Kidney (tissue), 14 donors: ENCODE results near the gene ACKR3. TPM values are rescaled to one million over a fixed set of nuclear protein-coding genes. Genes with fewer than 3 reads are reported as not detected.

ENCODE experiments used
- DNase-seq, 5 donors: peaks; one replicate each; pipeline ENCODE4 v3.0.0-alpha.2; 2013 to 2020
- FAIRE-seq: peaks from 2 replicates; lab custom pipeline; 2012; peaks lifted over from hg19 to GRCh38; lab: Jason Lieb, UNC
- H3K27ac ChIP-seq, 2 donors: one replicate each; pipeline ENCODE4 v1.7.0; 2013; ENCODE audit warnings: low read depth in 2 of 2, low read length in 2 of 2, inconsistent platforms in 1 of 2
- H3K27me3 ChIP-seq: one replicate; pipeline ENCODE4 v1.7.1; 2013; ENCODE audit warnings: low read length, inconsistent platforms; ENCODE audit not compliant: control insufficient read depth, insufficient read depth
- H3K36me3 ChIP-seq, 3 donors: one replicate each; pipeline versions ENCODE4 v1.7.0 to v1.7.1; 2013; ENCODE audit warnings: low read length in 3 of 3, control low read depth in 1 of 3, inconsistent platforms in 1 of 3; ENCODE audit not compliant: insufficient read depth in 3 of 3, control insufficient read depth in 2 of 3
- H3K4me1 ChIP-seq, 3 donors: one replicate each; pipeline versions ENCODE4 v1.7.0 to v1.7.1; 2013; ENCODE audit warnings: low read length in 3 of 3, inconsistent platforms in 1 of 3, low read depth in 1 of 3; ENCODE audit not compliant: control insufficient read depth in 2 of 3, insufficient read depth in 2 of 3
- H3K4me3 ChIP-seq, 3 donors: one replicate each; pipeline versions ENCODE4 v1.7.0 to v1.8.1; 2013; ENCODE audit warnings: low read length in 3 of 3, control low read depth in 1 of 3, inconsistent platforms in 1 of 3
- H3K9ac ChIP-seq, 3 donors: one replicate each; pipeline versions ENCODE4 v1.7.0 to v1.7.1; 2013; ENCODE audit warnings: low read length in 3 of 3, control low read depth in 1 of 3, inconsistent platforms in 1 of 3
- H3K9me3 ChIP-seq, 3 donors: one replicate each; pipeline versions ENCODE4 v1.7.0 to v1.7.1; 2013; ENCODE audit warnings: low read length in 3 of 3, control low read depth in 1 of 3, inconsistent platforms in 1 of 3; ENCODE audit not compliant: control insufficient read depth in 2 of 3, insufficient read depth in 1 of 3
- intact Hi-C: fragments of 100-400 bp; cut with DNase I; formaldehyde crosslinking; loops from one replicate; pipeline ENCODE4 v1.11.1; 2022
- polyA plus RNA-seq: library from polyadenylated mRNA; stranded (reverse); fragments of 350-450 nt; fragmentation: Illumina TruSeq; extraction: RNeasy Lipid Tissue Mini Kit (QIAGEN cat#74804); gene quantifications from one replicate; pipeline ENCODE4 v1.2.3, GENCODE V29; 2014; ENCODE audit warnings: low read depth, low replicate concordance; ENCODE audit not compliant: insufficient read depth
- total RNA-seq: library from RNA; stranded (reverse); fragmentation: NEBNext Ultra II Directional; extraction: Animal tissue kit (Norgen Biotek cat#: 25700); gene quantifications from one replicate; pipeline ENCODE4 v1.2.1, GENCODE V29; 2021
- TF ChIP-seq, protein P1 (sequence below): IDR thresholded peaks from 3 replicates; pipeline ENCODE4 v1.5.1; 2012; ENCODE audit warnings: mild to moderate bottlenecking, moderate library complexity, borderline replicate concordance; ENCODE audit not compliant: insufficient read depth; ENCODE audit errors: extremely low read depth
- donor health status: control.
- donor health status: control.
- donor health status: control.
- donor health status: control.
- donor health status: control.
- donor health status: DM: yes; HTN: yes; CAD: no.
- donor health status: Normal renal cell carcinoma (clear cell type).

Gene ACKR3
- total and polyA plus RNA-seq, 2 donors from 2014 or later: 6.9 to 8.7 TPM

DNA sequence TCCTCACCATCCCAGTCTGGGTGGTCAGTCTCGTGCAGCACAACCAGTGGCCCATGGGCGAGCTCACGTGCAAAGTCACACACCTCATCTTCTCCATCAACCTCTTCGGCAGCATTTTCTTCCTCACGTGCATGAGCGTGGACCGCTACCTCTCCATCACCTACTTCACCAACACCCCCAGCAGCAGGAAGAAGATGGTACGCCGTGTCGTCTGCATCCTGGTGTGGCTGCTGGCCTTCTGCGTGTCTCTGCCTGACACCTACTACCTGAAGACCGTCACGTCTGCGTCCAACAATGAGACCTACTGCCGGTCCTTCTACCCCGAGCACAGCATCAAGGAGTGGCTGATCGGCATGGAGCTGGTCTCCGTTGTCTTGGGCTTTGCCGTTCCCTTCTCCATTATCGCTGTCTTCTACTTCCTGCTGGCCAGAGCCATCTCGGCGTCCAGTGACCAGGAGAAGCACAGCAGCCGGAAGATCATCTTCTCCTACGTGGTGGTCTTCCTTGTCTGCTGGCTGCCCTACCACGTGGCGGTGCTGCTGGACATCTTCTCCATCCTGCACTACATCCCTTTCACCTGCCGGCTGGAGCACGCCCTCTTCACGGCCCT is 11.2 kb downstream of the ACKR3 start:
- peaks cover 4 to 10% (median 7%) of the 10 kb centered on the region in 3 donors for H3K36me3 ChIP-seq
- TF ChIP-seq, protein P1, sequence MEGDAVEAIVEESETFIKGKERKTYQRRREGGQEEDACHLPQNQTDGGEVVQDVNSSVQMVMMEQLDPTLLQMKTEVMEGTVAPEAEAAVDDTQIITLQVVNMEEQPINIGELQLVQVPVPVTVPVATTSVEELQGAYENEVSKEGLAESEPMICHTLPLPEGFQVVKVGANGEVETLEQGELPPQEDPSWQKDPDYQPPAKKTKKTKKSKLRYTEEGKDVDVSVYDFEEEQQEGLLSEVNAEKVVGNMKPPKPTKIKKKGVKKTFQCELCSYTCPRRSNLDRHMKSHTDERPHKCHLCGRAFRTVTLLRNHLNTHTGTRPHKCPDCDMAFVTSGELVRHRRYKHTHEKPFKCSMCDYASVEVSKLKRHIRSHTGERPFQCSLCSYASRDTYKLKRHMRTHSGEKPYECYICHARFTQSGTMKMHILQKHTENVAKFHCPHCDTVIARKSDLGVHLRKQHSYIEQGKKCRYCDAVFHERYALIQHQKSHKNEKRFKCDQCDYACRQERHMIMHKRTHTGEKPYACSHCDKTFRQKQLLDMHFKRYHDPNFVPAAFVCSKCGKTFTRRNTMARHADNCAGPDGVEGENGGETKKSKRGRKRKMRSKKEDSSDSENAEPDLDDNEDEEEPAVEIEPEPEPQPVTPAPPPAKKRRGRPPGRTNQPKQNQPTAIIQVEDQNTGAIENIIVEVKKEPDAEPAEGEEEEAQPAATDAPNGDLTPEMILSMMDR: no peak
- peaks cover 0 to 22% (median 9%) of the 10 kb centered on the region in 3 donors for H3K4me1 ChIP-seq
- H3K9me3 ChIP-seq: no peaks in the 10 kb centered on the region
- H3K27ac ChIP-seq: no peak overlapping the region
- intact Hi-C loops: no loop called here
- no peaks in the 10 kb centered on the region for H3K27me3 ChIP-seq
- DNase-seq (no peak), FAIRE-seq (no peak)
- no peak overlapping the region for H3K4me3 ChIP-seq
- H3K9ac ChIP-seq: no peak overlapping the region

DNA sequence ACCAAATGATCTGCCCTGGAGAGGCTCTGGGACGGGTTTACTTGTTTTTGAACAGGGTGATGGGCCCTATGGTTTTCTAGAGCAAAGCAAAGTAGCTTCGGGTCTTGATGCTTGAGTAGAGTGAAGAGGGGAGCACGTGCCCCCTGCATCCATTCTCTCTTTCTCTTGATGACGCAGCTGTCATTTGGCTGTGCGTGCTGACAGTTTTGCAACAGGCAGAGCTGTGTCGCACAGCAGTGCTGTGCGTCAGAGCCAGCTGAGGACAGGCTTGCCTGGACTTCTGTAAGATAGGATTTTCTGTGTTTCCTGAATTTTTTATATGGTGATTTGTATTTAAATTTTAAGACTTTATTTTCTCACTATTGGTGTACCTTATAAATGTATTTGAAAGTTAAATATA is 11.9 kb downstream of the ACKR3 start:
- Histone ChIP-seq H3K36me3 (peaks cover 4 to 10% (median 7%) of the 10 kb centered on the region in 3 donors), H3K9me3 (no peaks in the 10 kb centered on the region), H3K9ac (no peak overlapping the region), H3K27ac (no peak overlapping the region), H3K4me3 (no peak overlapping the region), H3K4me1 (peaks cover 0 to 15% (median 9%) of the 10 kb centered on the region in 3 donors), H3K27me3 (no peaks in the 10 kb centered on the region)
- intact Hi-C loops: no loop called here
- TF ChIP-seq, protein P1: no peak
- DNase-seq (no peak), FAIRE-seq (no peak)

DNA sequence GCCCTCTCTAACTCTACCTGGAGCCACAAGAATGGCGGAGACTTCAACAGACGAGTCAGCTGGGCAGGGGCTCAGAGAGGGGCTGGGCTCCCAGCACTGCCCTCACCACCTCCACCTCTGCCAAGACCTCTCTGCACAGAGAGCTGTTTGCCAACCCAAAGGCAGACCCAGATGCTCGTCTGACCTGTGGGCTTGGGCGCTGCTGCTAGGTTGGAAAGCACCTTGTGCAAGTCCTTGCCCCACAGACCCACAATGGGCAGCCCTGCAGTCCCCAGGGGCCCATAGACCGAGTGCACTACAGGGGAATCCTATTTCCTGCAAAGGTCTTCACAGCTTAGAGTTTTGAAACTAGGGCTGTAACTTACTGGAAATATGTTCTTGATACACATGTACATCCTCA is 13.3 kb downstream of the ACKR3 start:
- DNase-seq: no peak
- peaks cover 0 to 9% (median 2%) of the 10 kb centered on the region in 3 donors for H3K4me1 ChIP-seq
- H3K27me3 ChIP-seq: no peaks in the 10 kb centered on the region
- FAIRE-seq: no peak
- peaks cover 4 to 10% (median 7%) of the 10 kb centered on the region in 3 donors for H3K36me3 ChIP-seq
- intact Hi-C loops: no loop called here
- H3K9ac ChIP-seq: no peak overlapping the region
- H3K4me3 ChIP-seq: no peak overlapping the region
- TF ChIP-seq, protein P1: no peak
- no peak overlapping the region for H3K27ac ChIP-seq
- H3K9me3 ChIP-seq: no peaks in the 10 kb centered on the region
